ENCODE data around the gene SURF1.

Gene SURF1

DNA sequence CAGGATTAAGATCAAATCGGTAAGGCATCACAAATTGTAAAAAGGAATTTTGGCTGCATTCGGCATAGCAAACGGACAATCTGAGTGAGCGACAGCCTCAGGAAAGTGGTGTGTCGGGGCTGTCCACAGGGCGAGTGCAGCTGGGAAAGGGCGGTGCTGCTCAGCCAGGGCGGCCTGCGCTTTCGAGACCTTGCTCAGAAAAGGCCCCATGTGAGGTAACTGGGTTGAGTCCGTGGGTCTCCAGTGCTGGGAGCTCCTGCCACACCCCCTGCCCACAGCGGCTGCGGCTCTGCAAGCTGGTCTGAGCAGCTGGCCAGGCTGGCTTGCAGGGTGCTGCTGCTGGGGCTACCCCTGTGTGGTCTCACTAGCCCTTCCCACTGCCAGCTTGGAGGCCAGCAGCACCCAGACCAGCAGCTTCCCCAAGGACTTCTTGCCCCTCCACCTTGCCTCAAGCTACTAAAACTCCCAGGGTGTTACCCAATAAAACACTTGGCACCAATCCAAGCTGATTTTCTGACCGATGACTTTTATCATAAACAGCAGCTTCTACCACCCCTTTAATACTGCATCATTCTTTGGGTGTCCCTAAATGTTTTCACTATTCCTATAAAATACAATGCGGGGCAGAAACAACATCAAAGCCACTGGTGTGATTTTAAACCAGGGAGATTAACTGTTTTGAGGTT is 6.2 kb upstream of the SURF1 start:
- no peak for DNase-seq
- peak overlapping the region; percentile 28 for H3K27ac Mint-ChIP-seq
- H3K9me3 Mint-ChIP-seq = no peaks in the 10 kb centered on the region
- no peak overlapping the region for H3K4me3 Mint-ChIP-seq
- H3K36me3 Mint-ChIP-seq = peaks cover 62% of the 10 kb centered on the region
- CTCF ChIA-PET = interaction anchor here (0.6 to 1.2 kb wide), 3 partner anchors 9 to 42 kb away, joined by 3 to 4 read pairs (median 3); partner anchors contain the start of genes MED22 and RPL7A
- no peaks in the 10 kb centered on the region for H3K27me3 Mint-ChIP-seq
- H3K4me1 Mint-ChIP-seq = peaks cover 16% of the 10 kb centered on the region

DNA sequence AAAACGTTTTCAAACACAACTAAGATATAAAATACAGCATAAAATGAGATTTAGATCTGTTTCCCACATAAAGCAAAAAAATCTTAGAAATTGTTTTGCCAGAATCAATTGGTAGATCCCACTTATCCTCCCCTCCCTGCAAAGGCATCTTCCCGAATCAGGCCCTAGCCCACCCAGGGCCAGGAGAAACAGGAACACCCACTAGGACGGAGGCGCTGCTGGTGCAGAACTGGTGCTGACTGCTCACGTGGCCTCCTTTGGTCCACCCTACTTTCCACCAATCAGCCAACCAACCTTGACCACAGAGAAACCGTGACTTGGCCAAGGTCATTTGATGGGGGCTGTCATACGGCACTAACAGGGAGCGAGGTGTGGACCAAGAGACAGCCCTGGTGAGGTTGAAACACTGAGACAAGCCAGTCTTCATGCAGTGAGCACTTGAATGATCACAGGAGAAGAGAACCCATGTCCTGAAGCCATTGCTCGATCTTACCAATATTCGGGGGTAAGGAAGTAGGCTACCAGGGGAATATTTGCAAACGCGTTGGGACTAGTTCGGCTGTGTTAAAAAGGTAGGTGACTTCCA is 5.3 kb upstream of the SURF1 start:
- Mint-ChIP-seq H3K4me1 (peaks cover 21% of the 10 kb centered on the region), H3K4me3 (no peak overlapping the region), H3K27ac (peak overlapping the region; percentile 28), H3K9me3 (no peaks in the 10 kb centered on the region), H3K36me3 (peaks cover 58% of the 10 kb centered on the region), H3K27me3 (no peaks in the 10 kb centered on the region)
- CTCF ChIA-PET = interaction anchor here (0.6 to 1.2 kb wide), 2 partner anchors 10 to 13 kb away, joined by 3 to 4 read pairs; partner anchors contain the start of genes MED22 and RPL7A
- DNase-seq = no peak

DNA sequence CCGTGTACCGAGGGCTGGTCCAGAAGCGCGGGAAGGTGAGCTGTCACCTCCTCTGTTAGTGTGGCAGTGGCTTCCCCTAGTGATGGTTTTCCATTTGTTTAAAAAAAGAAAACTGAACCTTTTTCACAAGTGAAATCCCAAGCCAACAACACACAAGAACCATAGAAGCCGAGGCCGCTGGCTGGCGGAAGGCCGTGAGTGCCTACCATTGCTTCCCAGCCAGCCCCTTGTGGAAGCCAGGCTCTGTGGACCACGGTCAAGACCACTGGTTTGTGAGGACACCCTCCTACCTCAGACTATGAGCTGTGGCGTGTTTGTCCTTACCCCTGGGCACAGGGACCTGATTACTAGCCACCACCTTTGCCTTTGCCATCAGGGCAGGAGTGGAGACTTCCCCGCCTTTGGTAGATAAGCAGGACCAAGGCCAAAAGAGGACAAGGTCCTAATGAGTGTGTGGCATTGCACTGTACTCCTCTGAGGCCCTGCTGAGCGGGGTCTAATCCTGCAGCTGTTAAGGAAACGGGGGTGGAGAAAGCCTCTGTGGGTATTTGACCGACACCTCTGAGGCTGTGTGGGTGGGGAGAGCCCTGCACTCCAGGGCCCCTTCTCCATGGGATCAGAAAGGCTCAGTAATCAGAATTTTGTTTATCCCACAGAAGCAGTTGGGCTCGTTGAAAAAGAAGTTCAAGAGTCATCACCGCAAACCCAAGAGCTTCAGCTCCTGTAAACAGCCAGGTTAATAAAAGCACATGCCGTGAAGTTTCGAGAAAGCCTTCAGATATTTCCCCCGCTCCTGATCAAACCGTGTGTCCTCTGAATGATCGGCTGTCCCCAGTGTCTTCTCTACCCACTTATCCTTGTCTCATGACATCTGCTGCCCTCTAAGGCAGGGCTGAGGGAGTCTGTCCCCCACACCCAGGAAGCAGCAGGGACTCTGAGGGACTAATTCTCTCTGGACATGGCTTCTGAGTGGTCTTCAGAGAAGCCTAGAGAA is 4.4 kb upstream of the SURF1 start:
- Mint-ChIP-seq H3K4me1 (peaks cover 21% of the 10 kb centered on the region), H3K36me3 (peaks cover 53% of the 10 kb centered on the region), H3K27me3 (no peaks in the 10 kb centered on the region), H3K9me3 (no peaks in the 10 kb centered on the region), H3K4me3 (no peak overlapping the region), H3K27ac (peak overlapping the region; percentile 42)
- CTCF ChIA-PET = interaction anchor here (1.5 kb wide), 1 partner anchor 11 kb away, joined by 7 read pairs; no protein-coding TSS in a partner anchor
- DNase-seq = no peak

DNA sequence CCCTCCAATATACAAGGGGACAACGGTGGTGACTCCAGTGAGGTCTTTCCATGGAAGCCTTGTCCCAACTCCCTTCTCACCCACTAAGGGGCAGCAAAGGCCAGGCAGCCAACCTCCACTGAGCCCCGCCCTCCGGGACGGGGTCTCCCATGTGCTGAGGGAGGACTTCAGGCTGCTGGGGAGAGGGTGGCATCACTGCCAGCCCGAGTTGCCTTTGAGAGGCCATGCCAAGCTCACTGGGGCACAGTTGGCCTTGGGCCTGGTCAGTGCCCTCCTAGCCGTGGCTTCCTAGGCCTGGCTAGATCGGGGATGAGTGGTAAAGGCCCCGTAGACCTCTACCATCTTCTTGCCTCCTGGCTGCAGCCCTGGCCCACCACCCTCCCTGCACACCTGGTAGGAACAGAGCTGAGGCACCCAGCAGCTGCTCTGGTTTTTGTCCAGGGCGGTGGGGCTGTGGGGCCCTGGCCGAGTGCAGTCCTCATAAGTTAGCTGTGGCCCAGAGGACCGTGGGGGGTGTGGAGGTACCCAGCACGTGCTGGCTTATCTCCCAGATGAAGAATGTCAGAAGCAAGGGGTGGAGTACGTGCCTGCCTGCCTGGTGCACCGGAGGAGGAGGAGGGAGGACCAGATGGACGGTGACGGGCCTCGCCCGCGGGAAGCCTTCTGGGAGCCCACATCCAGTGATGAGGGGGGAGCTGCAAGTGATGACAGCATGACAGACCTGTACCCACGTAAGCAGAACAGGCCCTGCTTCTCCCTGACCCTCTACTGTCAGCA is 3.3 kb upstream of the SURF1 start:
- H3K27me3 Mint-ChIP-seq = no peaks in the 10 kb centered on the region
- no peaks in the 10 kb centered on the region for H3K9me3 Mint-ChIP-seq
- H3K36me3 Mint-ChIP-seq = peaks cover 46% of the 10 kb centered on the region
- H3K27ac Mint-ChIP-seq = no peak overlapping the region
- CTCF ChIA-PET = interaction anchor here (1.5 kb wide), 2 partner anchors 12 kb away, joined by 7 read pairs; no protein-coding TSS in a partner anchor
- no peak overlapping the region for H3K4me3 Mint-ChIP-seq
- peak; percentile 35 for DNase-seq
- peaks cover 29% of the 10 kb centered on the region for H3K4me1 Mint-ChIP-seq

DNA sequence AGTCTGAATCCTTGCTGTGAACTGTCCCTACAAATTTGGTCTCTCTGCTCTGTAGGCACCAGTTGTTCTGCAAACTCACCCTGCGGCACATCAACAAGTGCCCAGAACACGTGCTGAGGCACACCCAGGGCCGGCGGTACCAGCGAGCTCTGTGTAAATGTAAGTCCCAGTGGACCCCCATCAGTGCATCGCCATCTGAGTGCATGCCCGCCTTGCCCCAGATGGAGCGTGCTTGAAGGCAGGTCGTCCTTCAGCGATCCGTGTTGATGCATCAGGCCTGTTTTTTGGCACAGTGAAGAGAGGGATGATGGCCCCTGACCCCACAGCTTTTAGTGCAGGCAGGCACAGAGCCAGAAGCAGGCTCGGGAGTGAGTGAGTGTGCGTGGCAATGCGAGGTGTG is 1.4 kb upstream of the SURF1 start:
- DNase-seq = no peak
- CTCF ChIA-PET = interaction anchor here (1.0 to 3.3 kb wide), 4 partner anchors 9 to 21 kb away, joined by 5 to 32 read pairs (median 6); no protein-coding TSS in a partner anchor
- H3K27me3 Mint-ChIP-seq = no peaks in the 10 kb centered on the region
- H3K4me3 Mint-ChIP-seq = peak overlapping the region; percentile 85
- H3K27ac Mint-ChIP-seq = peak overlapping the region; percentile 60
- peaks cover 31% of the 10 kb centered on the region for H3K4me1 Mint-ChIP-seq
- peaks cover 42% of the 10 kb centered on the region for H3K36me3 Mint-ChIP-seq
- no peaks in the 10 kb centered on the region for H3K9me3 Mint-ChIP-seq

DNA sequence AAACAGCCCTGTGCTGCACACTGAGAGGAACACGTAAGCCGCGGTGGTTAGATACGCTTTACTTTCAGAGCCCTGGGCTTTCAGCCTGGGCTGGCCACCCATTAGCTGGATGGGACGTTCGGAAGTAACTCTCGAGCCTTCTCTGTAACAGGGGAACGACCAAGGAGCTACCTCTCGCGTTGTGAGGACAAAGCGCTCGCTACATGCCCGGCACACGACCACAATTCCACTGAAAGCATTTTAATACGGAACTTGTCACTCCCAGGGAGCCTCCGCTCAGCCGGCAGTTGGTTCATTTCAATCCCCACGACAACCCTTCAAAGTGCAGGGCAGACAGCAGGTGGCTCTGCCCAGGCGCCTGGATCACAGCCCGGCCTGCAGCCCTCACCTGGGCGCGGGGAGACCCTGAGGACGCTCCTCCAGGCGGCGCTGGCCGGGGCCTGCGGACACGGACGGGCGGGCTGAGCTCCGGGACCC is 368 bp downstream of the SURF1 start:
- CTCF ChIA-PET = interaction anchor here (1.0 to 3.3 kb wide), 6 partner anchors 13 to 170 kb away, joined by 3 to 32 read pairs (median 4); no protein-coding TSS in a partner anchor
- H3K27me3 Mint-ChIP-seq = no peaks in the 10 kb centered on the region
- peaks cover 44% of the 10 kb centered on the region for H3K36me3 Mint-ChIP-seq
- H3K4me1 Mint-ChIP-seq = peaks cover 36% of the 10 kb centered on the region
- no peaks in the 10 kb centered on the region for H3K9me3 Mint-ChIP-seq
- peak overlapping the region; percentile 90 for H3K27ac Mint-ChIP-seq
- DNase-seq = no peak
- peak overlapping the region; percentile 85 for H3K4me3 Mint-ChIP-seq

DNA sequence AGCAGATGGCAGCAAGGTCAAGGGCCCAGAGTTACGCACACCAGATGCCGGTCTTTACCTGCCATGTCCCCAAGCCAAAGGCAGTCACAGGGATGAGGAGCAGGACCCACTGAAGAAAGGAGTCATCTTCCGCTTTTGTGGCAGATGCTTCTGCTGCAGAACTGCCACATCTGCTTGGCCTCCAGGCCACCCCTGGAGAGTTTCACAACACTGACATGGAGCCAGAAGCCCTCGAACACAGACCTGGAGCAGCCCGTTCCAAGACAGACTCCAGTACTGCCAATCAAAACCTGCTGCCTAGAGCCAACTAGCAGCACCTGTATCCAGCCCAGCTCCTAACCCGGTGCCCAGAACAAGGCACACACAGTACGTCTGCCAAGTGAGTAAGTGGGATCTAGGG is 1.5 kb downstream of the SURF1 start:
- peaks cover 48% of the 10 kb centered on the region for H3K36me3 Mint-ChIP-seq
- CTCF ChIA-PET = interaction anchor here (1.1 to 3.3 kb wide), 3 partner anchors 12 to 154 kb away, joined by 3 to 32 read pairs (median 5); no protein-coding TSS in a partner anchor
- H3K27ac Mint-ChIP-seq = peak overlapping the region; percentile 90

DNA sequence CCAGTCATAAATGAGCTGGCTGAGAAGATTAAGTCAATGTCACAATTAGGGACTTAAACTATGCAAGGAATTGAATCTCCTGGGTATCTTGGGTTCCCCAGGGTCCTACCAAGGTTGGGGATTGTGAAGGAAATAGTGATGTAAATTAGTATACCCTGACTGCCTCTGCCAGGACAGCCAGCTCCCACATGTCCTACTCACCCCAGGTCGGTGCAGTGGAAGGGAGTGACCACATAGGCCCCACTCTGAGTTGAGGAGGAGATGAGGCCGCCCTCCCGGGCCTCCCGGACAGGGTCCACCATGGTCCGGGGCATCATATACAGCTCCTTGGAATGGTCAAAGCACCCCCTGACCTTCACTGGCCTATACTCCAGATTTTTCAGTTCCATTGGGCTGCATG is 2.7 kb downstream of the SURF1 start:
- no peak for DNase-seq
- Mint-ChIP-seq H3K4me3 (no peak overlapping the region), H3K27ac (peak overlapping the region; percentile 12), H3K27me3 (no peaks in the 10 kb centered on the region), H3K4me1 (peaks cover 50% of the 10 kb centered on the region), H3K9me3 (no peaks in the 10 kb centered on the region), H3K36me3 (peaks cover 54% of the 10 kb centered on the region)
- CTCF ChIA-PET = interaction anchor here (0.7 kb wide), 1 partner anchor 18 kb away, joined by 5 read pairs; no protein-coding TSS in a partner anchor

More for the DNA sequence above, 1.5 kb downstream of the SURF1 start:
- Mint-ChIP-seq H3K9me3 (no peaks in the 10 kb centered on the region), H3K27me3 (no peaks in the 10 kb centered on the region), H3K4me1 (peaks cover 41% of the 10 kb centered on the region), H3K4me3 (peak overlapping the region; percentile 85)
- DNase-seq = no peak

DNA sequence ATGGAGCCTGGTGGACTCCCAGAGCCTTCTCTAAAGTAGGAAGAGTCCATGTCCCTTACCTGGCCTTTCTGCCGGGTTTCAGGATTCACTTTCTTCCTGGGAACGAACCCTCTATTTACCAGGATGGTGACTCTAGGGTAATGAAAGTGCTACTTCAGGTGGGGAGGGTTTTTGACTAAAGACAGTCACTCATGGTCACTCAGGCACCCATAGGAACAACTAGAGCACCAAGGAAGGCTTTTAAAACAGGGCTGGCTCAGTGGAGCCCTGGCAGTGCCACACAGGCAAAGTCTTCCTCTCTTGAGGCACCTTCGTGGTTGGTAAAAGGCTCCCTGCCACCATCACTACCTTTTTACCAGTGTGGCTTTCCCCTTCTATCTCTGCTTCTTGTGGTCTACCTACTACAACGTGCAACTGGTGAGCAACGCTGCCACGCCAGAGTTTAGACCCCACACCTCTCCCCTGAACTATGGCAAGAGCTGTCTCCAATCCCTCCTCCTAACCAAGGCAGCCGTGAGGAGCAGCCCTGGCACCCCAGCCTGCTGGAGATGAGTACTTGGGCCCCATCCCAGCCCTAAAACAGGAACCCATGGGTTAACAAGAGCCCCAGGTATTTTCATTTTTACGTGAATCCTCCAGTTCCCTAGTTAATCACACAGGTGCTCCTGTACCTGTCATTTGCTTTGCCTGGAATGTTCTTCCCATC is 3.5 kb downstream of the SURF1 start:
- peaks cover 53% of the 10 kb centered on the region for H3K36me3 Mint-ChIP-seq
- no peaks in the 10 kb centered on the region for H3K9me3 Mint-ChIP-seq
- CTCF ChIA-PET = interaction anchor here (1.1 to 2.8 kb wide), 3 partner anchors 13 to 166 kb away, joined by 3 to 13 read pairs (median 6); no protein-coding TSS in a partner anchor
- no peak overlapping the region for H3K4me3 Mint-ChIP-seq
- DNase-seq = no peak
- no peaks in the 10 kb centered on the region for H3K27me3 Mint-ChIP-seq
- peaks cover 48% of the 10 kb centered on the region for H3K4me1 Mint-ChIP-seq
- no peak overlapping the region for H3K27ac Mint-ChIP-seq

DNA sequence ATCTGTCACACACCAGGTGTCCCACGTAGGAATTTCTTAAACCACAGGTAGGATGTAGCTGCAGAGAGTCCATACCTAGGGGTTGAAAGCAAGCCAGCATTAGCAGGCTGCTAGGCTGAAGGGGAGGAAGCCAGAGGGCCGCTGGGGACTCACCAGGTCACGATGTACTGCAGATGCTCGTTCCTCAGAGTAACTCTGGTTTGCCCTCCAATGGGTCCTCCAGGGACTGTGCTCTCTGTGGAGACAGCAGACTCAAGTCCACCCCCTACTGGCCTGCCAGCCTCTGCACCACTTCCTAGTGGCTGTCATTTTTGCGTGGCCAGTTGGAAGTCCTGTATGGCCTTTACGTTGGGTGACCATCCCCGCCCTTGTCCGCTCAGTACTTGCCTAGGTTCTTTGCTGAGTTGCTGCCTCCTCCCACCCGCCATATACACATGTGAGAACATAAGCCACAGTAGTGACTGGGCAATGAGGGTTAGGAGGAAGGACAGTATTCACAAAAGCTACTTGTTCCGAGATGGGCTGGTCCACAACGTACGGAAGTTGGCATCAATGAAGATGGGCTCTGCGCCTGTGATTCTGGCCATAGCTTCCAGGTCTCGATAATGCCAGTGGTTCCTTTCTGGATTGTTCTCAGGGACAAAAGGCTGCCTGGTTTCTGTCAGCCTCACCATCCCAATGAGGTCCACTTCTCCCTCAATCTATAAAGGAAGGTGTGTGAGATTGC is 4.2 kb downstream of the SURF1 start:
- Mint-ChIP-seq H3K27ac (no peak overlapping the region), H3K36me3 (peaks cover 52% of the 10 kb centered on the region)

DNA sequence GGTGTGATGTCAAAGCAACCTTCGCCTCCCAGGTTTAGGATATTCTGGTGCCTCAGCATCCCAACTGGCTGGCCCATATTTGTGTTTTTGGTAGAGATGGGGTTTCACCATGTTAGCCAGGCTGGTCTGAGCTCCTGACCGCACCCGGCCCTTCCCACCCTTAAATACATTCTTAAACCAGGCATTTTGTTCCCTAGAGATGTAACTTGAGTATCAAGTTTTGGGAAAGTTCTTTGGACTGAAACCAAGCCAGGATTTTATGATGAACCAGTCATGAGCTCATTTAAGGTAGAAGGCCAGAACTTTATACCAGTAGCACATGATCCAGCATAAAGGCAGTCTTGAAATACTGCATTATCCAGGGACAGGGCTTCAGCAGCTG is 4.8 kb downstream of the SURF1 start:
- H3K27me3 Mint-ChIP-seq = no peaks in the 10 kb centered on the region
- peaks cover 56% of the 10 kb centered on the region for H3K36me3 Mint-ChIP-seq
- H3K4me1 Mint-ChIP-seq = peaks cover 47% of the 10 kb centered on the region
- DNase-seq = no peak
- CTCF ChIA-PET = interaction anchor here (1.1 to 2.8 kb wide), 6 partner anchors 9 to 165 kb away, joined by 3 to 13 read pairs (median 6); no protein-coding TSS in a partner anchor
- no peak overlapping the region for H3K27ac Mint-ChIP-seq
- no peak overlapping the region for H3K4me3 Mint-ChIP-seq
- H3K9me3 Mint-ChIP-seq = no peaks in the 10 kb centered on the region

More for the DNA sequence above, 4.2 kb downstream of the SURF1 start:
- H3K4me1 Mint-ChIP-seq = peaks cover 43% of the 10 kb centered on the region
- H3K4me3 Mint-ChIP-seq = no peak overlapping the region
- CTCF ChIA-PET = interaction anchor here (1.1 to 2.8 kb wide), 6 partner anchors 10 to 166 kb away, joined by 3 to 13 read pairs (median 6); no protein-coding TSS in a partner anchor
- no peaks in the 10 kb centered on the region for H3K9me3 Mint-ChIP-seq
- DNase-seq = peak; percentile 64
- H3K27me3 Mint-ChIP-seq = no peaks in the 10 kb centered on the region
